Breast epithelium (tissue), 3 donors: ENCODE results near the gene DMBT1.

Experiments used
- POLR2A ChIP-seq: fragments of 450-650 bp; IDR thresholded peaks from one replicate; pipeline ENCODE4 v1.6.1; 2016; ENCODE audit warnings: antibody characterized with exemption, mild to moderate bottlenecking, moderate library complexity
- TF ChIP-seq, protein P1 (sequence below), 3 donors: fragments of 450-650 bp; IDR thresholded peaks; one replicate each; pipeline ENCODE4 v1.5.1; 2016 to 2017; ENCODE audit warnings: antibody characterized with exemption in 3 of 3, mild to moderate bottlenecking in 3 of 3, moderate library complexity in 3 of 3

DNA sequence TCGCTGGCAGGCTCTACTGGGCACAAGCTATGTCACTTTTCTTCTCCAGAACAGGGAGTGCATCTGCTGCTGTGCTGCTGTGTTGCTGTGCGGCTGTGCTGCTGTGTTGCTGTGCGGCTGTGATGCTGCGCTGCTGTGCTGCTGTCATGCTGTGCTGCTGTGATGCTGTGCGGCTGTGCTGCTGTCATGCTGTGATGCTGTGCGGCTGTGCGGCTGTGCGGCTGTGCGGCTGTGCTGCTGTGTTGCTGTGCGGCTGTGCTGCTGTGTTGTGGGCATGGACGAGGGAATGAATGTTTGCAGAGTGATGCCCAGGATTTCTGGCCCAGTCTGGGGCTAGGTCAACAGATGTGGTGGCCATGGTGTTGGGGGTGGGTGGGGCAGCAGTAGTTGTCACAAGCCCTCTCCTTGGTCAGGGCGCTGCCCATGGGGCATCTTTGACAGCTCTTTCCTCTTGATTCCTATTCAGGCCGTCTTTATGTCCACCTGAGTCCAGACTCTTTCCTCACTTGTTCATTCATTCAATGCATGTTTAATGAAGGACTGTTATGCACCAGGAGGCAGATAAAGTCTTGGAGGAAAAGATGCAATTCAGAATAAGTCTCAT lies 83.5 kb downstream of the DMBT1 start:
- TF ChIP-seq, protein P1, sequence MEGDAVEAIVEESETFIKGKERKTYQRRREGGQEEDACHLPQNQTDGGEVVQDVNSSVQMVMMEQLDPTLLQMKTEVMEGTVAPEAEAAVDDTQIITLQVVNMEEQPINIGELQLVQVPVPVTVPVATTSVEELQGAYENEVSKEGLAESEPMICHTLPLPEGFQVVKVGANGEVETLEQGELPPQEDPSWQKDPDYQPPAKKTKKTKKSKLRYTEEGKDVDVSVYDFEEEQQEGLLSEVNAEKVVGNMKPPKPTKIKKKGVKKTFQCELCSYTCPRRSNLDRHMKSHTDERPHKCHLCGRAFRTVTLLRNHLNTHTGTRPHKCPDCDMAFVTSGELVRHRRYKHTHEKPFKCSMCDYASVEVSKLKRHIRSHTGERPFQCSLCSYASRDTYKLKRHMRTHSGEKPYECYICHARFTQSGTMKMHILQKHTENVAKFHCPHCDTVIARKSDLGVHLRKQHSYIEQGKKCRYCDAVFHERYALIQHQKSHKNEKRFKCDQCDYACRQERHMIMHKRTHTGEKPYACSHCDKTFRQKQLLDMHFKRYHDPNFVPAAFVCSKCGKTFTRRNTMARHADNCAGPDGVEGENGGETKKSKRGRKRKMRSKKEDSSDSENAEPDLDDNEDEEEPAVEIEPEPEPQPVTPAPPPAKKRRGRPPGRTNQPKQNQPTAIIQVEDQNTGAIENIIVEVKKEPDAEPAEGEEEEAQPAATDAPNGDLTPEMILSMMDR (IDR thresholded peaks at IDR 0.05): no peak
- no peak for TF ChIP-seq POLR2A
